H1 (cell line): ENCODE data around the gene MEF2A. TPM values are rescaled to one million over a fixed set of nuclear protein-coding genes. Genes with fewer than 3 reads are reported as not detected.

Experiments
- CTCF ChIA-PET: fragments of 300-600 bp; sonication (Branson Sonifier 250); formaldehyde crosslinking; loops from one replicate; lab custom pipeline; 2021; ENCODE audit not compliant: partially characterized antibody; lab: Charles Lee
- POLR2A ChIA-PET: fragments of 300-600 bp; sonication (Branson Sonifier 250); formaldehyde crosslinking; loops from one replicate; lab custom pipeline; 2021; ENCODE audit warnings: inconsistent platforms; ENCODE audit not compliant: partially characterized antibody; lab: Charles Lee
- DNase-seq, 2 experiments: peaks; one replicate each; pipeline versions ENCODE4 v3.0.0 to v3.0.0-alpha.2; 2010 to 2022; ENCODE audit warnings: low spot score in 2 of 2, low read depth in 1 of 2, mixed read lengths in 1 of 2
- FAIRE-seq: peaks from 2 replicates; lab custom pipeline; 2011; peaks lifted over from hg19 to GRCh38; lab: Jason Lieb, UNC
- H2AFZ ChIP-seq: 2 replicates; pipeline ENCODE4 v1.8.1; 2012; ENCODE audit warnings: low read length, inconsistent platforms
- H2AK5ac ChIP-seq: 2 replicates; pipeline ENCODE4 v1.6.1; 2013; ENCODE audit warnings: low read depth, low read length
- H2BK120ac ChIP-seq: replicated peaks from 2 replicates; pipeline ENCODE3; 2013; ENCODE audit warnings: low read depth, low read length, inconsistent platforms
- H2BK12ac ChIP-seq: 2 replicates; pipeline ENCODE4 v1.6.1; 2013; ENCODE audit warnings: low read depth, low read length
- H2BK15ac ChIP-seq: 2 replicates; pipeline ENCODE4 v1.6.1; 2013; ENCODE audit warnings: low read length
- H2BK20ac ChIP-seq: 2 replicates; pipeline ENCODE4 v1.6.1; 2013; ENCODE audit warnings: low read length
- H2BK5ac ChIP-seq: 2 replicates; pipeline ENCODE4 v1.6.1; 2013; ENCODE audit warnings: low read depth, low read length
- H3K14ac ChIP-seq: 2 replicates; pipeline ENCODE4 v1.6.1; 2013; ENCODE audit warnings: inconsistent platforms; ENCODE audit not compliant: insufficient read length
- H3K18ac ChIP-seq: 2 replicates; pipeline ENCODE4 v1.6.1; 2013; ENCODE audit warnings: low read length; ENCODE audit errors: extremely low read depth
- H3K23ac ChIP-seq: 2 replicates; pipeline ENCODE4 v1.6.1; 2013; ENCODE audit warnings: inconsistent platforms; ENCODE audit not compliant: insufficient read length
- H3K23me2 ChIP-seq: 2 replicates; pipeline ENCODE4 v1.6.1; 2013; ENCODE audit warnings: low read depth, low read length
- H3K27ac ChIP-seq: 2 replicates; pipeline ENCODE4 v1.6.1; 2011; ENCODE audit warnings: low read depth, low read length, inconsistent platforms
- H3K27me3 ChIP-seq, 4 experiments: replicated peaks in 1 of 4; 1 replicate in 1 of 4; 2 replicates in 3 of 4; pipeline versions ENCODE4 v1.6.1 to v1.8.1; 2011 to 2013; ENCODE audit warnings: low read length in 3 of 4, mild to moderate bottlenecking in 3 of 4, inconsistent platforms in 2 of 4, mixed read lengths in 2 of 4, moderate library complexity in 1 of 4; ENCODE audit not compliant: control insufficient read depth in 3 of 4, insufficient read depth in 3 of 4; ENCODE audit errors: extremely low read depth in 1 of 4
- H3K36me3 ChIP-seq, 4 experiments: 2 replicates each; pipeline versions ENCODE4 v1.6.1 to v1.8.1; 2011 to 2013; ENCODE audit warnings: mild to moderate bottlenecking in 4 of 4, low read length in 3 of 4, moderate library complexity in 2 of 4, control low read depth in 1 of 4, inconsistent platforms in 1 of 4; ENCODE audit not compliant: insufficient read depth in 4 of 4, control insufficient read depth in 2 of 4
- H3K4ac ChIP-seq: replicated peaks from 2 replicates; pipeline ENCODE3; 2013; ENCODE audit warnings: low read length, low read depth, mixed read lengths, inconsistent platforms; ENCODE audit not compliant: insufficient read length
- H3K4me1 ChIP-seq, 4 experiments: replicated peaks in 1 of 4; 1 replicate in 1 of 4; 2 replicates in 3 of 4; pipeline versions ENCODE4 v1.6.1 to v1.8.1; 2011 to 2013; ENCODE audit warnings: low read length in 3 of 4, inconsistent platforms in 2 of 4, mixed read lengths in 1 of 4; ENCODE audit not compliant: insufficient read depth in 4 of 4, control insufficient read depth in 3 of 4
- H3K4me2 ChIP-seq, 2 experiments: 2 replicates each; pipeline versions ENCODE4 v1.6.1 to v1.8.1; 2011 to 2013; ENCODE audit warnings: low read depth in 2 of 2, low read length in 2 of 2, control low read depth in 1 of 2, inconsistent platforms in 1 of 2, mild to moderate bottlenecking in 1 of 2; ENCODE audit not compliant: insufficient read depth in 1 of 2
- H3K4me3 ChIP-seq, 4 experiments: fragments of 200-600, 300-600 bp in 1 of 4; sonication (generic), shearing (Covaris generic), sonication (Bioruptor Twin) in 1 of 4; 2 replicates each; pipeline versions ENCODE4 v1.5.1 to v1.8.1; 2011 to 2016; ENCODE audit warnings: low read length in 4 of 4, low read depth in 3 of 4, control low read depth in 2 of 4, inconsistent platforms in 2 of 4, mild to moderate bottlenecking in 2 of 4, mixed read lengths in 1 of 4, moderate library complexity in 1 of 4; ENCODE audit not compliant: insufficient read depth in 2 of 4; ENCODE audit errors: extremely low read depth in 1 of 4
- H3K56ac ChIP-seq: replicated peaks from 2 replicates; pipeline ENCODE3; 2013; ENCODE audit warnings: low read depth, mild to moderate bottlenecking, mixed read lengths, low read length, inconsistent platforms; ENCODE audit not compliant: insufficient read length
- H3K79me1 ChIP-seq: 2 replicates; pipeline ENCODE4 v1.6.1; 2013; ENCODE audit warnings: low read depth, low read length, control low read depth
- H3K79me2 ChIP-seq, 2 experiments: 2 replicates each; pipeline versions ENCODE4 v1.6.1 to v1.8.1; 2012 to 2013; ENCODE audit warnings: low read length in 2 of 2, mild to moderate bottlenecking in 2 of 2, inconsistent platforms in 1 of 2; ENCODE audit not compliant: insufficient read depth in 2 of 2, control insufficient read depth in 1 of 2
- H3K9ac ChIP-seq, 4 experiments: replicated peaks in 1 of 4; 1 replicate in 1 of 4; 2 replicates in 3 of 4; pipeline versions ENCODE4 v1.6.1 to v1.8.1; 2011 to 2013; ENCODE audit warnings: low read depth in 3 of 4, low read length in 3 of 4, control low read depth in 2 of 4, mild to moderate bottlenecking in 2 of 4, moderate library complexity in 2 of 4, inconsistent platforms in 1 of 4; ENCODE audit errors: extremely low read depth in 1 of 4
- H3K9me3 ChIP-seq, 2 experiments: 2 replicates each; pipeline versions ENCODE4 v1.6.1 to v1.8.1; 2012 to 2013; ENCODE audit warnings: mild to moderate bottlenecking in 2 of 2, moderate library complexity in 2 of 2, control low read depth in 1 of 2, inconsistent platforms in 1 of 2, low read depth in 1 of 2, low read length in 1 of 2, mixed read lengths in 1 of 2; ENCODE audit not compliant: insufficient read depth in 2 of 2
- H4K20me1 ChIP-seq, 2 experiments: replicated peaks in 1 of 2; 2 replicates each; pipeline versions ENCODE3 to v1.8.1; 2011 to 2013; ENCODE audit warnings: inconsistent platforms in 2 of 2, low read length in 2 of 2, mild to moderate bottlenecking in 1 of 2; ENCODE audit not compliant: insufficient read depth in 2 of 2, control insufficient read depth in 1 of 2
- H4K5ac ChIP-seq: 2 replicates; pipeline ENCODE4 v1.6.1; 2013; ENCODE audit warnings: low read length, low read depth, mixed read lengths, inconsistent platforms; ENCODE audit not compliant: insufficient read length
- H4K8ac ChIP-seq: 2 replicates; pipeline ENCODE4 v1.8.0; 2013; ENCODE audit warnings: mild to moderate bottlenecking, moderate library complexity, low read length, inconsistent platforms; ENCODE audit not compliant: insufficient read depth; ENCODE audit errors: extremely low read depth
- H4K91ac ChIP-seq: replicated peaks from 2 replicates; pipeline ENCODE3; 2013; ENCODE audit warnings: low read length, mixed read lengths, inconsistent platforms; ENCODE audit not compliant: insufficient read length
- ASH2L ChIP-seq: fragments of 200-600, 300-600 bp; sonication (generic); IDR thresholded peaks from one replicate; pipeline ENCODE4 v1.7.1; 2017; ENCODE audit warnings: low read length
- CHD1 ChIP-seq: IDR thresholded peaks from 2 replicates; pipeline ENCODE4 v1.6.1; 2012; ENCODE audit warnings: low read depth, low read length, improper control_type of control experiment
- CHD2 ChIP-seq: IDR thresholded peaks from 2 replicates; pipeline ENCODE4 v1.6.1; 2012; ENCODE audit warnings: low read length, improper control_type of control experiment
- EP300 ChIP-seq, 2 experiments: IDR thresholded peaks; 1 replicate in 1 of 2; 2 replicates in 1 of 2; pipeline ENCODE4 v1.6.1; 2011 to 2012; ENCODE audit warnings: low read depth in 2 of 2, low read length in 2 of 2, mild to moderate bottlenecking in 2 of 2, borderline replicate concordance in 1 of 2, inconsistent platforms in 1 of 2, moderate library complexity in 1 of 2
- EZH2 ChIP-seq: fragments of 200-600 bp; sonication (generic); IDR thresholded peaks from 2 replicates; pipeline ENCODE4 v1.7.1; 2012; ENCODE audit warnings: low read depth, mild to moderate bottlenecking, moderate library complexity, low read length, inconsistent platforms; ENCODE audit not compliant: severe bottlenecking
- POLR2AphosphoS5 ChIP-seq: IDR thresholded peaks from 2 replicates; pipeline ENCODE4 v1.6.1; 2011; ENCODE audit warnings: low read depth, low read length
- POU5F1 ChIP-seq: IDR thresholded peaks from 2 replicates; pipeline ENCODE4 v1.6.1; 2011; ENCODE audit warnings: low read depth, mild to moderate bottlenecking, low read length, moderate library complexity
- SIX5 ChIP-seq: IDR thresholded peaks from 2 replicates; pipeline ENCODE4 v1.6.1; 2011; ENCODE audit warnings: mild to moderate bottlenecking, low read depth, low read length
- SP4 ChIP-seq: IDR thresholded peaks from 2 replicates; pipeline ENCODE4 v1.6.1; 2012; ENCODE audit warnings: low read length, inconsistent platforms
- TAF7 ChIP-seq: optimal IDR thresholded peaks from 2 replicates; pipeline ENCODE3; 2011; ENCODE audit warnings: low read depth, mild to moderate bottlenecking, inconsistent platforms, low read length, moderate library complexity, borderline replicate concordance
- WGBS, 2 experiments: shearing (Covaris generic) in 1 of 2; methylation state at CpG; one replicate each; pipeline versions ENCODE4 v1.1.6 to v1.1.7; 2013 to 2015; ENCODE audit warnings: low lambda C conversion rate in 2 of 2, mixed read lengths in 2 of 2, inconsistent platforms in 1 of 2, low coverage in 1 of 2, missing lambda C conversion rate in 1 of 2; ENCODE audit not compliant: insufficient replicate concordance in 2 of 2, insufficient coverage in 1 of 2, insufficient read length in 1 of 2; ENCODE audit errors: extremely low coverage in 1 of 2, missing lambda C conversion rate in 1 of 2; 5-methylcytosine and 5-hydroxymethylcytosine counted together
- polyA plus RNA-seq, 7 experiments: library from polyadenylated mRNA; depleted of rRNA in 3 of 7; stranded (reverse) in 5 of 7; unstranded in 2 of 7; fragments of >200 nt in 5 of 7; fragments of 200-250 nt in 2 of 7; gene quantifications; 1 replicate in 5 of 7; 2 replicates in 1 of 7; 4 replicates in 1 of 7; pipeline versions ENCODE4 v1.2.1 to v1.2.3, GENCODE V29; 2011 to 2013; ENCODE audit warnings: missing spikeins in 2 of 7, mixed read lengths in 2 of 7
- total RNA-seq: library from RNA; stranded (reverse); fragmentation: NEBNext Ultra II Directional; extraction: Animal tissue kit (Norgen Biotek cat#: 25700); gene quantifications from 2 replicates; pipeline ENCODE4 v1.2.1, GENCODE V29; 2021
- TF ChIP-seq, protein P1 (sequence below): IDR thresholded peaks from 2 replicates; pipeline ENCODE4 v1.6.1; 2012; ENCODE audit warnings: inconsistent platforms

The MEF2A gene
- total and polyA plus RNA-seq, 2 of the 8 experiments (the other 6 are each of a cell fraction or from before 2014, with no cell fraction given): 15.6 to 22.5 TPM

GRCh38 chr15:99554880-99555488 lies 10.8 kb upstream of the MEF2A start:
- Histone ChIP-seq H3K4me1 (no peaks in the 10 kb centered on the region), H3K14ac (no peak overlapping the region), H3K9ac (no peak overlapping the region), H3K18ac (no peak overlapping the region), H2BK12ac (no peak overlapping the region), H3K4me3 (no peak overlapping the region), H4K8ac (no peak overlapping the region), H2AFZ (no peak overlapping the region), H4K20me1 (no peaks in the 10 kb centered on the region), H3K56ac (no peak overlapping the region), H3K23me2 (no peaks in the 10 kb centered on the region), H3K23ac (no peak overlapping the region), H3K9me3 (no peaks in the 10 kb centered on the region), H2BK5ac (no peak overlapping the region), H3K36me3 (no peaks in the 10 kb centered on the region), H2BK120ac (no peak overlapping the region), H2AK5ac (no peak overlapping the region), H3K27me3 (no peaks in the 10 kb centered on the region), H4K91ac (no peak overlapping the region), H3K4ac (no peak overlapping the region), H2BK20ac (no peak overlapping the region), H3K79me2 (no peaks in the 10 kb centered on the region), H2BK15ac (no peak overlapping the region), H3K79me1 (no peaks in the 10 kb centered on the region), H3K4me2 (no peak overlapping the region), H3K27ac (no peak overlapping the region)
- POLR2A ChIA-PET: no interaction called here
- CTCF ChIA-PET: no interaction called here
- no peak for DNase-seq
- FAIRE-seq: no peak
- WGBS, 2 experiments: 80% methylated on average over 5 of the region's 5 CpGs; no CpG with 5 or more reads in 1 of the 2 experiments
- TF ChIP-seq TAF7 (no peak), SIX5 (no peak), EZH2 (no peak), CHD1 (no peak), EP300 (IDR thresholded peaks at IDR 0.05; ENCODE audit: borderline replicate concordance in 1 of 2, low read depth in 2 of 2, low read length in 2 of 2) (no peak), POLR2AphosphoS5 (no peak), SP4 (no peak), POU5F1 (no peak), ASH2L (no peak), CHD2 (no peak)
- TF ChIP-seq, protein P1, sequence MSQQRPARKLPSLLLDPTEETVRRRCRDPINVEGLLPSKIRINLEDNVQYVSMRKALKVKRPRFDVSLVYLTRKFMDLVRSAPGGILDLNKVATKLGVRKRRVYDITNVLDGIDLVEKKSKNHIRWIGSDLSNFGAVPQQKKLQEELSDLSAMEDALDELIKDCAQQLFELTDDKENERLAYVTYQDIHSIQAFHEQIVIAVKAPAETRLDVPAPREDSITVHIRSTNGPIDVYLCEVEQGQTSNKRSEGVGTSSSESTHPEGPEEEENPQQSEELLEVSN: no peak
- TF ChIP-seq, all 59 proteins: peak for 0
- no peak overlapping the region for H4K5ac ChIP-seq
